ENCODE measurements around the gene CALR3.

CALR3 gene

DNA sequence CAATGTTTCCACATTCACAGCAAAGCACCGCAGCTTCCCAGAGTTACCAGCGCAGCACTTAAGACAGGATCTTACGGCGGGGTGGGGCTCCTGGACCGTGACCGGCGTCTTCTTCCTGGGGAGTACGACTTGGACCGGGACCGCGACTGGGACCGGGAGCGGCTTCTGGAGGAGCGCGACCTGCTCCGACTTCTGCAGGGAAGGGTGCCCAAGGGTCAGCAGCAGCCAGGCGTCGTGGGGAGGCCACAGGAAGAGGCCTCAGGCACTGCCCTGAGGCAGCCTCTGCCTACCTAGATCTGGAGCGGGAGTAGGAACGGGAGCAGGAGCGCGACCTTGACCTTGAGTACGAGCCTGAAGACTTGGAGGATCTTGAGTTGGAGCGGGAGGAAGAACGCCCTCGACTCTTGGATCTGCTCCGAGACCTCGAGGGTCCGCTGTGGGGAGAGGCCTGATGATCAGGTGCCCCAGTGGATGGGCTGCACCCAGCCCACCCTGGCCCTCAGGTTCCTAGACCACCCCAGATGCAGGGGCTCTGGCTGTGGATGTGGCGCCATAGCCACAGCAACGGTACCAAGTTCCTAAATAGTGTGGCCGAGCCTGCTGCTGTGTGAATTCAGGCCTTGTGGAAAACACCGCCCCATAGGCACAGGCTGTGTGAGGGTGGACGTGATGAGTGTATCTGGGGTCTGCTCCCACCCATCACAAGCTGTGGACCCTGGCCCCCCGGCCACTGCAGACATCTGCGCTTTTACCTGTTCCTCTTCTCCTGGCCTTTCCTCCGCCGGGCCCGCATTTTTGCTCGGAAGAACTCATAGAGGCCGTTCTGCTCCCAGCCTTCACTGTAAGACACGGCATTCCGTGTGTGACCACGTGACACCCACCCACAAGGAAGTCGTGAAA lies 24.4 kb upstream of the CALR3 start:
- no peak overlapping the region for H2BK5ac ChIP-seq (ENCODE audit: low read length)
- no peak overlapping the region for H2AK5ac ChIP-seq (ENCODE audit: low read depth, low read length)
- H2AFZ ChIP-seq (ENCODE audit: low read length): no peak overlapping the region
- no peak overlapping the region for H2BK15ac ChIP-seq (ENCODE audit: low read length)
- whole genome bisulfite sequencing, 2 donors (ENCODE audit: extremely low coverage in 2 of 2, insufficient read length in 2 of 2, insufficient replicate concordance in 1 of 2): no CpG with 5 or more reads among the region's 45 CpGs
- no peaks in the 10 kb centered on the region for H3K4me1 ChIP-seq (ENCODE audit: control insufficient read depth in 2 of 2, insufficient read depth in 1 of 2, low read depth in 1 of 2, low read length in 2 of 2)
- no peak overlapping the region for H3K14ac ChIP-seq (ENCODE audit: low read length)
- DNase-seq (ENCODE audit: low spot score): no peak
- H2BK12ac ChIP-seq (ENCODE audit: low read length): no peak overlapping the region
- peaks cover 72 to 93% of the 10 kb centered on the region in 2 donors for H3K36me3 ChIP-seq (replicated peaks in 1 of 2; ENCODE audit: control insufficient read depth in 2 of 2, insufficient read depth in 2 of 2, low read length in 2 of 2)
- H3K9me3 ChIP-seq (replicated peaks in 1 of 2; ENCODE audit: control insufficient read depth in 2 of 2, insufficient read depth in 1 of 2, low read depth in 1 of 2, low read length in 2 of 2): no peaks in the 10 kb centered on the region
- H3K23ac ChIP-seq (ENCODE audit: low read depth, low read length, poor library complexity): peak overlapping the region; percentile 59
- H3K9ac ChIP-seq (ENCODE audit: low read depth, low read length, poor library complexity): no peak overlapping the region
- H2BK120ac ChIP-seq (ENCODE audit: low read depth, low read length): no peak overlapping the region
- H3K4me3 ChIP-seq (ENCODE audit: low read length in 2 of 2): no peak overlapping the region
- H3K4ac ChIP-seq (ENCODE audit: low read length): no peak overlapping the region
- H3K27ac ChIP-seq (replicated peaks; ENCODE audit: low read length): no peak overlapping the region
- H3K4me2 ChIP-seq (ENCODE audit: insufficient read depth, low read length, poor library complexity, severe bottlenecking): no peak overlapping the region
- H3K79me1 ChIP-seq (ENCODE audit: low read depth, low read length): peaks cover 12% of the 10 kb centered on the region
- H3K27me3 ChIP-seq (ENCODE audit: control insufficient read depth in 3 of 3, insufficient read depth in 3 of 3, low read depth in 1 of 3, low read length in 3 of 3): no peaks in the 10 kb centered on the region
- H3K18ac ChIP-seq (ENCODE audit: low read length): no peak overlapping the region
- H4K8ac ChIP-seq (ENCODE audit: low read depth, low read length): no peak overlapping the region
- no peak overlapping the region for H4K91ac ChIP-seq (ENCODE audit: low read depth, low read length, poor library complexity)

- no peak overlapping the region for H3K18ac ChIP-seq (ENCODE audit: low read length)
- H3K4ac ChIP-seq (ENCODE audit: low read length): no peak overlapping the region
- H2BK12ac ChIP-seq (ENCODE audit: low read length): no peak overlapping the region
- H3K23ac ChIP-seq (ENCODE audit: low read depth, low read length, poor library complexity): no peak overlapping the region
- H4K8ac ChIP-seq (ENCODE audit: low read depth, low read length): no peak overlapping the region
- H3K27me3 ChIP-seq (ENCODE audit: control insufficient read depth in 3 of 3, insufficient read depth in 3 of 3, low read depth in 1 of 3, low read length in 3 of 3): no peaks in the 10 kb centered on the region
- no peak overlapping the region for H3K9ac ChIP-seq (ENCODE audit: low read depth, low read length, poor library complexity)
- no peak overlapping the region for H2BK120ac ChIP-seq (ENCODE audit: low read depth, low read length)
- peaks cover 69 to 90% of the 10 kb centered on the region in 2 donors for H3K36me3 ChIP-seq (replicated peaks in 1 of 2; ENCODE audit: control insufficient read depth in 2 of 2, insufficient read depth in 2 of 2, low read length in 2 of 2)
- H3K79me1 ChIP-seq (ENCODE audit: low read depth, low read length): peaks cover 8% of the 10 kb centered on the region
- no peak overlapping the region for H3K4me2 ChIP-seq (ENCODE audit: insufficient read depth, low read length, poor library complexity, severe bottlenecking)
- no peak overlapping the region for H3K4me3 ChIP-seq (ENCODE audit: low read length in 2 of 2)
- DNase-seq (ENCODE audit: low spot score): no peak
- no peak overlapping the region for H3K14ac ChIP-seq (ENCODE audit: low read length)
- no peaks in the 10 kb centered on the region for H3K4me1 ChIP-seq (ENCODE audit: control insufficient read depth in 2 of 2, insufficient read depth in 1 of 2, low read depth in 1 of 2, low read length in 2 of 2)
- H3K9me3 ChIP-seq (replicated peaks in 1 of 2; ENCODE audit: control insufficient read depth in 2 of 2, insufficient read depth in 1 of 2, low read depth in 1 of 2, low read length in 2 of 2): no peaks in the 10 kb centered on the region
- no peak overlapping the region for H2AK5ac ChIP-seq (ENCODE audit: low read depth, low read length)
- H2BK15ac ChIP-seq (ENCODE audit: low read length): no peak overlapping the region
- no peak overlapping the region for H3K27ac ChIP-seq (replicated peaks; ENCODE audit: low read length)
- H2BK5ac ChIP-seq (ENCODE audit: low read length): no peak overlapping the region
- WGBS, 2 donors (ENCODE audit: extremely low coverage in 2 of 2, insufficient read length in 2 of 2, insufficient replicate concordance in 1 of 2): no CpG with 5 or more reads among the region's 24 CpGs
- H2AFZ ChIP-seq (ENCODE audit: low read length): no peak overlapping the region
- H4K91ac ChIP-seq (ENCODE audit: low read depth, low read length, poor library complexity): no peak overlapping the region
Observed at GRCh38 chr19:16519230-16519687, 23.3 kb upstream of the CALR3 start.

DNA sequence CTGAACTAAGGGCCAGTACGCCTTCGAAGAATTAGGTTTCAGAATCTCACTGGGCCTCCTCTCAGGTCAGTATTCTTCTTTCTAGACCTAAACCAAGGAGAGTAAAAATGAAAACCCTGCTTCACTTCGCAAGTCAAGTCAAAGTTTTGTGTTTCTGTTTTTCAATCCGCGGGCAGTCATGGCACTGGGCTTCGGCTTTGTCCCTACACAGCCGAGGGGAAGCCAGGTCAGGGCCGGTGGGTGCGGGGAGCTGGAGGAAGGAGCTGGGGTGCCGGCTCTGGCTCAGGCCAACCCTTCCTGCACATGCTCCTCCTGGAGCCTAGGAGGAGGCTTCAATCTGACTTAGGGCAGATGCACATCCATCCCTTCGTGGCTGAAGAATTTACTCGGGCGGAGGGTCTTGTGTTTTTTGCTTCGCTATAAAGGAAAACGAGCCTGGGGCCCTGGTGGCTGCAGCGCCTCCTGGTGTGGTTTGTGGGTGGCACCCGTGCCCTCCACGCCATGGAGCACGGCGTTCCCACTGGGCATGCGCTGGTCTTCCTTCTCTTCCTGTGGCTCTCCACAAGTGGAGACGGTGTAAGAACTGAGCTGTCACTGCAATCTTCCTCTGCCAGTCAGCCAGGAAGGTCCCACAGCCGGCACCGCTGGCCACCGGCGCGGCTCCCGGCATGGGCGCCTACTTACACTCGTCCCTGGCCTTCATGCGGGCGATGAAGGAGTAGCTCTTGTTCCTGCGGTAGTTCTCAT lies 22.7 kb upstream of the CALR3 start:
- no peak overlapping the region for H3K9ac ChIP-seq (ENCODE audit: low read depth, low read length, poor library complexity)
- DNase-seq (ENCODE audit: low spot score): no peak

DNA sequence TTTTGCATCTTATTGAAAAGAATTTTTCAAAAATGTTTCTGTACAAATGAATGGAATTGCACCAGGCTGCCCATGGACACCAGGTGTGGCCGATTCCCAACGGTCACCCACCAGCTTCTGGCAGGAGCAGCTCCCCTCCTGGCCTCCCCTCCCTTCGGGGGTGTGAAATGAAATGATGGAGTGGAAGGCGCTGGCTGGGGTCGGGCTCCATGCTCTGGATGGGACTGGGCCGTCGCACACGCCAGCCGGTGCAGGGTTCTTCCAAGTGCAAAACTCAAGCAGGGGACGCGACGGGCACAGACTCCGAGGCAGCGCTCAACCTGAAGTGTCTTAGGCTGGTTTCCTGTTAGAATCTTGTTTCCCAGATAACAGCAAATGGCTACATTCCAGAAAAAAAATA lies 22.1 kb upstream of the CALR3 start:
- Histone ChIP-seq H2BK12ac (ENCODE audit: low read length) (no peak overlapping the region), H3K36me3 (replicated peaks in 1 of 2; ENCODE audit: control insufficient read depth in 2 of 2, insufficient read depth in 2 of 2, low read length in 2 of 2) (peaks cover 63 to 86% of the 10 kb centered on the region in 2 donors), H3K4me1 (ENCODE audit: control insufficient read depth in 2 of 2, insufficient read depth in 1 of 2, low read depth in 1 of 2, low read length in 2 of 2) (no peaks in the 10 kb centered on the region), H3K79me1 (ENCODE audit: low read depth, low read length) (peaks cover 8% of the 10 kb centered on the region), H2BK15ac (ENCODE audit: low read length) (no peak overlapping the region), H2BK120ac (ENCODE audit: low read depth, low read length) (no peak overlapping the region), H3K4ac (ENCODE audit: low read length) (no peak overlapping the region), H3K14ac (ENCODE audit: low read length) (no peak overlapping the region), H3K23ac (ENCODE audit: low read depth, low read length, poor library complexity) (no peak overlapping the region), H2AFZ (ENCODE audit: low read length) (no peak overlapping the region), H3K27me3 (ENCODE audit: control insufficient read depth in 3 of 3, insufficient read depth in 3 of 3, low read depth in 1 of 3, low read length in 3 of 3) (no peaks in the 10 kb centered on the region), H3K18ac (ENCODE audit: low read length) (no peak overlapping the region), H2AK5ac (ENCODE audit: low read depth, low read length) (no peak overlapping the region), H3K4me3 (ENCODE audit: low read length in 2 of 2) (no peak overlapping the region), H3K9ac (ENCODE audit: low read depth, low read length, poor library complexity) (peak overlapping the region; percentile 6), H4K8ac (ENCODE audit: low read depth, low read length) (no peak overlapping the region), H4K91ac (ENCODE audit: low read depth, low read length, poor library complexity) (no peak overlapping the region), H3K4me2 (ENCODE audit: insufficient read depth, low read length, poor library complexity, severe bottlenecking) (no peak overlapping the region), H2BK5ac (ENCODE audit: low read length) (no peak overlapping the region), H3K27ac (replicated peaks; ENCODE audit: low read length) (no peak overlapping the region), H3K9me3 (replicated peaks in 1 of 2; ENCODE audit: control insufficient read depth in 2 of 2, insufficient read depth in 1 of 2, low read depth in 1 of 2, low read length in 2 of 2) (no peaks in the 10 kb centered on the region)
- no CpG with 5 or more reads among the region's 14 CpGs for WGBS, 2 donors (ENCODE audit: extremely low coverage in 2 of 2, insufficient read length in 2 of 2, insufficient replicate concordance in 1 of 2)
- DNase-seq (ENCODE audit: low spot score): no peak

More for the DNA sequence above, 22.7 kb upstream of the CALR3 start:
- H4K91ac ChIP-seq (ENCODE audit: low read depth, low read length, poor library complexity): no peak overlapping the region
- no peak overlapping the region for H2BK12ac ChIP-seq (ENCODE audit: low read length)
- H3K27me3 ChIP-seq (ENCODE audit: control insufficient read depth in 3 of 3, insufficient read depth in 3 of 3, low read depth in 1 of 3, low read length in 3 of 3): no peaks in the 10 kb centered on the region
- H2BK120ac ChIP-seq (ENCODE audit: low read depth, low read length): no peak overlapping the region
- H3K4me3 ChIP-seq (ENCODE audit: low read length in 2 of 2): no peak overlapping the region
- peaks cover 66 to 88% of the 10 kb centered on the region in 2 donors for H3K36me3 ChIP-seq (replicated peaks in 1 of 2; ENCODE audit: control insufficient read depth in 2 of 2, insufficient read depth in 2 of 2, low read length in 2 of 2)
- H3K27ac ChIP-seq (replicated peaks; ENCODE audit: low read length): no peak overlapping the region
- no peaks in the 10 kb centered on the region for H3K4me1 ChIP-seq (ENCODE audit: control insufficient read depth in 2 of 2, insufficient read depth in 1 of 2, low read depth in 1 of 2, low read length in 2 of 2)
- H2AK5ac ChIP-seq (ENCODE audit: low read depth, low read length): no peak overlapping the region
- H2AFZ ChIP-seq (ENCODE audit: low read length): no peak overlapping the region
- no peak overlapping the region for H3K4me2 ChIP-seq (ENCODE audit: insufficient read depth, low read length, poor library complexity, severe bottlenecking)
- H2BK15ac ChIP-seq (ENCODE audit: low read length): no peak overlapping the region
- H3K79me1 ChIP-seq (ENCODE audit: low read depth, low read length): peaks cover 8% of the 10 kb centered on the region
- no peak overlapping the region for H2BK5ac ChIP-seq (ENCODE audit: low read length)
- no CpG with 5 or more reads among the region's 33 CpGs for WGBS, 2 donors (ENCODE audit: extremely low coverage in 2 of 2, insufficient read length in 2 of 2, insufficient replicate concordance in 1 of 2)
- H3K9me3 ChIP-seq (replicated peaks in 1 of 2; ENCODE audit: control insufficient read depth in 2 of 2, insufficient read depth in 1 of 2, low read depth in 1 of 2, low read length in 2 of 2): no peaks in the 10 kb centered on the region
- peak overlapping the region; percentile 31 for H3K23ac ChIP-seq (ENCODE audit: low read depth, low read length, poor library complexity)
- H3K14ac ChIP-seq (ENCODE audit: low read length): peak overlapping the region; percentile 21
- no peak overlapping the region for H3K4ac ChIP-seq (ENCODE audit: low read length)
- H3K18ac ChIP-seq (ENCODE audit: low read length): no peak overlapping the region
- no peak overlapping the region for H4K8ac ChIP-seq (ENCODE audit: low read depth, low read length)
